ENCODE results near the gene LSS. TPM values are rescaled to one million over a fixed set of nuclear protein-coding genes. Genes with fewer than 3 reads are reported as not detected.

Gene LSS
- total RNA-seq, 1 experiment from 2014 or later, result 130 TPM

- DNase-seq (ENCODE audit: low spot score), result no peak
- intact Hi-C loops (cut with micrococcal nuclease; ENCODE audit: unreplicated experiment), result no loop called here
- ChIA-PET POLR2A (ENCODE audit: low non-redundant PET) (no interaction called here), CTCF (no interaction called here)
- no TSS peak for BruUV-seq (replicated peaks)
- Histone ChIP-seq H3K27me3 (replicated peaks; ENCODE audit: insufficient read depth, low read depth, low read length, poor library complexity) (no peaks in the 10 kb centered on the region), H3K4me1 (ENCODE audit: insufficient read depth, low read length, poor library complexity, severe bottlenecking) (no peaks in the 10 kb centered on the region), H3K9me3 (ENCODE audit: low read depth, low read length, poor library complexity, severe bottlenecking) (no peaks in the 10 kb centered on the region), H3K36me3 (ENCODE audit: insufficient read depth, low read length, poor library complexity, severe bottlenecking) (peaks cover 54% of the 10 kb centered on the region), H3K4me3 (ENCODE audit: low read depth, low read length, poor library complexity, severe bottlenecking) (no peak overlapping the region), H3K27ac (ENCODE audit: low read depth, low read length, poor library complexity, severe bottlenecking) (no peak overlapping the region)
- TF ChIP-seq EZH2 (IDR thresholded peaks at IDR 0.05; ENCODE audit: borderline replicate concordance, low read depth, low read length, poor library complexity, severe bottlenecking), result no peak
- TF ChIP-seq CTCF (conservative IDR thresholded peaks at IDR 0.05; ENCODE audit: low read depth, low read length), result no peak
Observed at GRCh38 chr21:46191257-46191685, 37.3 kb downstream of the LSS start.

- peaks cover 50% of the 10 kb centered on the region for H3K36me3 ChIP-seq (ENCODE audit: insufficient read depth, low read length, poor library complexity, severe bottlenecking)
- TF ChIP-seq CTCF (conservative IDR thresholded peaks at IDR 0.05; ENCODE audit: low read depth, low read length) (no peak), EZH2 (IDR thresholded peaks at IDR 0.05; ENCODE audit: borderline replicate concordance, low read depth, low read length, poor library complexity, severe bottlenecking) (no peak)
- DNase-seq (ENCODE audit: low spot score), result no peak
- ChIA-PET POLR2A (ENCODE audit: low non-redundant PET) (interaction anchor here (0.7 kb wide), 1 partner anchor 135 kb away, joined by 5 read pairs; a partner anchor contains a TSS), CTCF (no interaction called here)
- TSS peak; percentile 51 for BruUV-seq (replicated peaks)
- H3K27me3 ChIP-seq (replicated peaks; ENCODE audit: insufficient read depth, low read depth, low read length, poor library complexity), result no peaks in the 10 kb centered on the region
- H3K4me3 ChIP-seq (ENCODE audit: low read depth, low read length, poor library complexity, severe bottlenecking), result no peak overlapping the region
- intact Hi-C loops (cut with micrococcal nuclease; ENCODE audit: unreplicated experiment), result no loop called here
- H3K27ac ChIP-seq (ENCODE audit: low read depth, low read length, poor library complexity, severe bottlenecking), result no peak overlapping the region
- H3K9me3 ChIP-seq (ENCODE audit: low read depth, low read length, poor library complexity, severe bottlenecking), result no peaks in the 10 kb centered on the region
- H3K4me1 ChIP-seq (ENCODE audit: insufficient read depth, low read length, poor library complexity, severe bottlenecking), result no peaks in the 10 kb centered on the region
Observed at GRCh38 chr21:46190491-46191131, 38.0 kb downstream of the LSS start.

- Histone ChIP-seq H3K4me3 (ENCODE audit: low read depth, low read length, poor library complexity, severe bottlenecking) (no peak overlapping the region), H3K27ac (ENCODE audit: low read depth, low read length, poor library complexity, severe bottlenecking) (no peak overlapping the region), H3K4me1 (ENCODE audit: insufficient read depth, low read length, poor library complexity, severe bottlenecking) (no peaks in the 10 kb centered on the region), H3K27me3 (replicated peaks; ENCODE audit: insufficient read depth, low read depth, low read length, poor library complexity) (no peaks in the 10 kb centered on the region), H3K36me3 (ENCODE audit: insufficient read depth, low read length, poor library complexity, severe bottlenecking) (peaks cover 44% of the 10 kb centered on the region), H3K9me3 (ENCODE audit: low read depth, low read length, poor library complexity, severe bottlenecking) (no peaks in the 10 kb centered on the region)
- TF ChIP-seq CTCF (conservative IDR thresholded peaks at IDR 0.05; ENCODE audit: low read depth, low read length), result no peak
- no peak for TF ChIP-seq EZH2 (IDR thresholded peaks at IDR 0.05; ENCODE audit: borderline replicate concordance, low read depth, low read length, poor library complexity, severe bottlenecking)
- DNase-seq (ENCODE audit: low spot score), result no peak
- ChIA-PET CTCF (no interaction called here), POLR2A (ENCODE audit: low non-redundant PET) (interaction anchor here (0.7 kb wide), 1 partner anchor 136 kb away, joined by 5 read pairs; a partner anchor contains a TSS)
- no TSS peak for BruUV-seq (replicated peaks)
- intact Hi-C loops (cut with micrococcal nuclease; ENCODE audit: unreplicated experiment), result no loop called here
Observed at GRCh38 chr21:46189959-46190490, 38.5 kb downstream of the LSS start.
